Activated CD4-positive, alpha-beta T cell treated with anti-CD3 and anti-CD28 coated beads for 4 hours (primary cell): Measurements from ENCODE around the gene ST6GAL1.

ENCODE experiments used
- DNase-seq, 2 donors: peaks; one replicate each; pipeline ENCODE4 v3.0.0-alpha.2; 2020

The ST6GAL1 gene

GRCh38 chr3:187082758-187083375, 152.5 kb downstream of the ST6GAL1 start:
- DNase-seq, result no peak

GRCh38 chr3:187084126-187084525, 153.8 kb downstream of the ST6GAL1 start:
- no peak for DNase-seq

- no peak for DNase-seq
Measured at GRCh38 chr3:187084580-187084979, 154.3 kb downstream of the ST6GAL1 start.

GRCh38 chr3:187085021-187085666, 154.8 kb downstream of the ST6GAL1 start:
- DNase-seq, result no peak

- no peak for DNase-seq
Measured at GRCh38 chr3:187085933-187086332, 155.6 kb downstream of the ST6GAL1 start.

GRCh38 chr3:187086831-187087230, 156.5 kb downstream of the ST6GAL1 start:
- DNase-seq, result no peak

- DNase-seq, result no peak
Measured at GRCh38 chr3:187088701-187089100, 158.4 kb downstream of the ST6GAL1 start.

- no peak for DNase-seq
Measured at GRCh38 chr3:187093320-187093719, 163.0 kb downstream of the ST6GAL1 start.

GRCh38 chr3:187098923-187099512, 168.7 kb downstream of the ST6GAL1 start:
- DNase-seq, result no peak

- peak; percentile 60 to 64 for DNase-seq
Measured at GRCh38 chr3:187101184-187102072, 171.1 kb downstream of the ST6GAL1 start.

- no peak for DNase-seq
Measured at GRCh38 chr3:187102073-187102634, 171.8 kb downstream of the ST6GAL1 start.

- no peak for DNase-seq
Measured at GRCh38 chr3:187103251-187103650, 172.9 kb downstream of the ST6GAL1 start.

GRCh38 chr3:187104342-187104741, 174.0 kb downstream of the ST6GAL1 start:
- no peak for DNase-seq

GRCh38 chr3:187104933-187105332, 174.6 kb downstream of the ST6GAL1 start:
- DNase-seq, result no peak

- DNase-seq, result no peak
Measured at GRCh38 chr3:187105700-187106099, 175.4 kb downstream of the ST6GAL1 start.

- no peak for DNase-seq
Measured at GRCh38 chr3:187107989-187108388, 177.7 kb downstream of the ST6GAL1 start.

GRCh38 chr3:187110156-187110555, 179.8 kb downstream of the ST6GAL1 start:
- DNase-seq, result no peak

GRCh38 chr3:187112934-187113793, 182.8 kb downstream of the ST6GAL1 start:
- DNase-seq, result peak in 1 of 2 donors; percentile 23

- no peak for DNase-seq
Measured at GRCh38 chr3:187114511-187114910, 184.2 kb downstream of the ST6GAL1 start.

GRCh38 chr3:187120326-187120725, 190.0 kb downstream of the ST6GAL1 start:
- DNase-seq, result no peak

GRCh38 chr3:187122261-187122660, 191.9 kb downstream of the ST6GAL1 start:
- DNase-seq, result no peak
